ENCODE measurements around the gene SLC17A1.
A peak's percentile ranks its signal among the peaks of the same experiment; 100 is the strongest.

GRCh38 chr6:25746968-25747367 is 84.9 kb downstream of the SLC17A1 start:
- TF ChIP-seq CTCF (IDR thresholded peaks at IDR 0.05) (peak; percentile 3), ZFX (IDR thresholded peaks at IDR 0.05; ENCODE audit: borderline replicate concordance) (no peak)

Data from 22Rv1 (cell line).